Measurements from ENCODE around the gene COQ7. TPM values are rescaled to one million over a fixed set of nuclear protein-coding genes. Genes with fewer than 3 reads are reported as not detected.

The COQ7 gene
- total and polyA plus RNA-seq, 12 donors: 21.3 to 52.9 (median 41.9) TPM

- ATAC-seq (no peak), DNase-seq (no peak)
- WGBS, 2 donors: 87 to 93% methylated on average over 3 of the region's 3 CpGs
- H3K36me3 ChIP-seq: peaks cover 0 to 34% (median 5%) of the 10 kb centered on the region in 9 donors
- H3K4me3 ChIP-seq: no peak overlapping the region
- peaks cover 0 to 13% (median 0%) of the 10 kb centered on the region in 7 donors for H3K27me3 ChIP-seq
- H3K27ac ChIP-seq: no peak overlapping the region
- peaks cover 0 to 33% (median 11%) of the 10 kb centered on the region in 9 donors for H3K4me1 ChIP-seq
- intact Hi-C loops (cut with DNase I): loop anchor here in 3 of 10 donors (2.0 to 10.0 kb wide), 3 partner anchors 81 to 421 kb away; partner anchors contain the start of gene SYT17 (in 1 of the 3)
- no peak for TF ChIP-seq CTCF (IDR thresholded peaks at IDR 0.05)
- H3K9me3 ChIP-seq: no peaks in the 10 kb centered on the region
Observed at GRCh38 chr16:19084139-19084538, 16.7 kb downstream of the COQ7 start.

GRCh38 chr16:19084879-19085278 is 17.5 kb downstream of the COQ7 start:
- 91 to 93% methylated on average over 5 of the region's 5 CpGs for WGBS, 2 donors
- Histone ChIP-seq H3K4me3 (no peak overlapping the region), H3K9me3 (no peaks in the 10 kb centered on the region), H3K36me3 (peaks cover 0 to 26% (median 5%) of the 10 kb centered on the region in 9 donors), H3K27ac (no peak overlapping the region), H3K27me3 (peaks cover 0 to 13% (median 0%) of the 10 kb centered on the region in 7 donors), H3K4me1 (peaks cover 0 to 33% (median 11%) of the 10 kb centered on the region in 9 donors)
- intact Hi-C loops (cut with DNase I): loop anchor here in 9 of 10 donors (2.0 to 10.0 kb wide), 9 partner anchors 80 to 422 kb away; partner anchors contain the start of gene SYT17 (in 2 of the 9)
- TF ChIP-seq CTCF (IDR thresholded peaks at IDR 0.05): no peak
- ATAC-seq (no peak), DNase-seq (no peak)

- peak in 1 of 8 donors; percentile 3 for ATAC-seq
- intact Hi-C loops (cut with DNase I): loop anchor here (1.0 to 10.0 kb wide), 15 partner anchors 79 to 422 kb away; partner anchors contain the start of gene SYT17 (in 2 of the 10)
- Histone ChIP-seq H3K27ac (peak overlapping the region in 1 of 10 donors; percentile 26), H3K9me3 (no peaks in the 10 kb centered on the region), H3K4me1 (peaks cover 0 to 33% (median 11%) of the 10 kb centered on the region in 9 donors), H3K27me3 (peaks cover 0 to 13% (median 0%) of the 10 kb centered on the region in 7 donors), H3K4me3 (peak overlapping the region in 4 of 10 donors; percentile 49 to 58 (median 54)), H3K36me3 (peaks cover 0 to 19% (median 5%) of the 10 kb centered on the region in 9 donors)
- WGBS, 2 donors: 42 to 54% methylated on average over 8 of the region's 8 CpGs
- no peak for TF ChIP-seq CTCF (IDR thresholded peaks at IDR 0.05)
- DNase-seq: no peak
Observed at GRCh38 chr16:19085679-19086200, 18.3 kb downstream of the COQ7 start.

GRCh38 chr16:19086322-19087199 is 19.1 kb downstream of the COQ7 start:
- peak; percentile 99 to 100 (median 100) for TF ChIP-seq CTCF (IDR thresholded peaks at IDR 0.05)
- 7 to 8% methylated on average over 52 of the region's 52 CpGs for WGBS, 2 donors
- Histone ChIP-seq H3K27ac (peak overlapping the region in 5 of 10 donors; percentile 12 to 76 (median 28)), H3K36me3 (peaks cover 0 to 11% (median 0%) of the 10 kb centered on the region in 9 donors), H3K9me3 (peaks cover 0 to 2% (median 0%) of the 10 kb centered on the region in 11 donors), H3K4me3 (peak overlapping the region in 9 of 10 donors; percentile 29 to 62 (median 54)), H3K27me3 (peaks cover 0 to 13% (median 0%) of the 10 kb centered on the region in 7 donors), H3K4me1 (peaks cover 0 to 33% (median 11%) of the 10 kb centered on the region in 9 donors)
- intact Hi-C loops (cut with DNase I): loop anchor here (1.0 to 10.0 kb wide), 15 partner anchors 78 to 421 kb away; partner anchors contain the start of gene SYT17 (in 2 of the 10)
- ATAC-seq: peak; percentile 93 to 98 (median 97)
- DNase-seq: peak; percentile 79 to 88
